ENCODE data around the gene CRADD. TPM values are rescaled to one million over a fixed set of nuclear protein-coding genes. Genes with fewer than 3 reads are reported as not detected.

The CRADD gene
- total and polyA plus RNA-seq, 4 donors, result 6.3 to 28.9 (median 16.6) TPM

GRCh38 chr12:93913845-93914244 lies 236.7 kb downstream of the CRADD start:
- no peak for ATAC-seq (ENCODE audit: insufficient read depth, low FRiP score)
- H3K4me3 ChIP-seq, result no peak overlapping the region

DNA sequence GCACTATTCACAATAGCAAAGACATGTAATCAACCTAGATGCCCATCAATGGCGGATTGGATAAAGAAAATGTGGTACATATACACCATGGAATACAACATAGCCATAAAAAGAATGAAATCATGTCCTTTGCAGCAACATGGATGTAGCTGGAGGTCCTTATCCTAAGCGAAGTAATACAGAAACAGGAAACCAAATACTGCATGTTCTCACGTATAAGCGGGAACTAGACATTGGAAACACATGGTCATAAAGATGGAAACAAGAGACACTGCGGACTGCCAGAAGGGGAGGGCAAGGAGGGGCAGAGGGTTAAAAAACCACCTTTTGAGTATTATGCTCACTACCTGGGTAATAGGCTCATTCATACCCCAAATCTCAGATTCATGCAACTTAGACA lies 237.1 kb downstream of the CRADD start:
- TF ChIP-seq, protein P1, sequence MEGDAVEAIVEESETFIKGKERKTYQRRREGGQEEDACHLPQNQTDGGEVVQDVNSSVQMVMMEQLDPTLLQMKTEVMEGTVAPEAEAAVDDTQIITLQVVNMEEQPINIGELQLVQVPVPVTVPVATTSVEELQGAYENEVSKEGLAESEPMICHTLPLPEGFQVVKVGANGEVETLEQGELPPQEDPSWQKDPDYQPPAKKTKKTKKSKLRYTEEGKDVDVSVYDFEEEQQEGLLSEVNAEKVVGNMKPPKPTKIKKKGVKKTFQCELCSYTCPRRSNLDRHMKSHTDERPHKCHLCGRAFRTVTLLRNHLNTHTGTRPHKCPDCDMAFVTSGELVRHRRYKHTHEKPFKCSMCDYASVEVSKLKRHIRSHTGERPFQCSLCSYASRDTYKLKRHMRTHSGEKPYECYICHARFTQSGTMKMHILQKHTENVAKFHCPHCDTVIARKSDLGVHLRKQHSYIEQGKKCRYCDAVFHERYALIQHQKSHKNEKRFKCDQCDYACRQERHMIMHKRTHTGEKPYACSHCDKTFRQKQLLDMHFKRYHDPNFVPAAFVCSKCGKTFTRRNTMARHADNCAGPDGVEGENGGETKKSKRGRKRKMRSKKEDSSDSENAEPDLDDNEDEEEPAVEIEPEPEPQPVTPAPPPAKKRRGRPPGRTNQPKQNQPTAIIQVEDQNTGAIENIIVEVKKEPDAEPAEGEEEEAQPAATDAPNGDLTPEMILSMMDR (IDR thresholded peaks at IDR 0.05; ENCODE audit: control extremely low read depth, extremely low read depth), result no peak
- 96% methylated on average over 5 of the region's 5 CpGs for WGBS, 2 donors
- Histone ChIP-seq H3K27ac (ENCODE audit: low read depth in 1 of 2, low read length in 1 of 2) (no peak overlapping the region), H3K9me3 (ENCODE audit: control insufficient read depth in 4 of 4, insufficient read depth in 3 of 4, low read length in 3 of 4) (no peaks in the 10 kb centered on the region), H3K4me3 (no peak overlapping the region), H3K27me3 (ENCODE audit: control insufficient read depth in 3 of 3, insufficient read depth in 3 of 3, low read length in 2 of 3) (no peaks in the 10 kb centered on the region), H3K36me3 (ENCODE audit: control insufficient read depth in 4 of 4, insufficient read depth in 4 of 4, low read length in 4 of 4) (no peaks in the 10 kb centered on the region), H3K4me1 (ENCODE audit: control insufficient read depth in 5 of 5, insufficient read depth in 5 of 5, low read length in 5 of 5) (peaks cover 0 to under 1% (median 0%) of the 10 kb centered on the region in 5 donors), H3K9ac (ENCODE audit: insufficient read depth in 1 of 2, low read length in 2 of 2) (no peak overlapping the region)
- ATAC-seq (ENCODE audit: insufficient read depth, low FRiP score) (no peak), DNase-seq (no peak)

More at GRCh38 chr12:93913845-93914244, 236.7 kb downstream of the CRADD start:
- DNase-seq, result no peak
- H3K36me3 ChIP-seq (ENCODE audit: control insufficient read depth in 4 of 4, insufficient read depth in 4 of 4, low read length in 4 of 4), result no peaks in the 10 kb centered on the region
- no peaks in the 10 kb centered on the region for H3K27me3 ChIP-seq (ENCODE audit: control insufficient read depth in 3 of 3, insufficient read depth in 3 of 3, low read length in 2 of 3)
- H3K9ac ChIP-seq (ENCODE audit: insufficient read depth in 1 of 2, low read length in 2 of 2), result no peak overlapping the region
- TF ChIP-seq, protein P1 (IDR thresholded peaks at IDR 0.05; ENCODE audit: control extremely low read depth, extremely low read depth), result no peak
- no peak overlapping the region for H3K27ac ChIP-seq (ENCODE audit: low read depth in 1 of 2, low read length in 1 of 2)
- peaks cover 0 to 3% (median 0%) of the 10 kb centered on the region in 5 donors for H3K4me1 ChIP-seq (ENCODE audit: control insufficient read depth in 5 of 5, insufficient read depth in 5 of 5, low read length in 5 of 5)
- H3K9me3 ChIP-seq (ENCODE audit: control insufficient read depth in 4 of 4, insufficient read depth in 3 of 4, low read length in 3 of 4), result no peaks in the 10 kb centered on the region

DNA sequence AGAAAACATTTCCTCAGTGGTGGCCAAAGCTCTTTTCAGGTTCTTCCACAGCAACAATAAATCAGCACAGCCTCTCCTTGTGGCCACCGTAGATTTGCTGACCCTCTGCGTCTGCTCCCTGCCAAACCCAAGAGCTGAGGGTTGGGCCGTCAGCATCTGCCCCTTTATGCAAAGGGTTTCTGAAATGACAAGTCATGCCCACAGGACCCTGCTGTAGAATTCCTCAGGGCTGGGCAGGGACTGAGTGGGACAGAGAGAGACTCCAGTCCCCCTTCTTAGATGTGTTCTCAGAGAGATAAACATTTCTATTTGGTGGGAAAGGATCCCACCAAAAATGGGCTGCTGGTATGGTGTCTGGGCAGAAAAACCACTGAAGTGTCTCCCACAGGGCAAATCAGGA lies 238.2 kb downstream of the CRADD start:
- no peak for ATAC-seq (ENCODE audit: insufficient read depth, low FRiP score)
- Histone ChIP-seq H3K36me3 (ENCODE audit: control insufficient read depth in 4 of 4, insufficient read depth in 4 of 4, low read length in 4 of 4) (no peaks in the 10 kb centered on the region), H3K4me3 (no peak overlapping the region), H3K9ac (ENCODE audit: insufficient read depth in 1 of 2, low read length in 2 of 2) (no peak overlapping the region), H3K27ac (ENCODE audit: low read depth in 1 of 2, low read length in 1 of 2) (no peak overlapping the region), H3K4me1 (ENCODE audit: control insufficient read depth in 5 of 5, insufficient read depth in 5 of 5, low read length in 5 of 5) (no peaks in the 10 kb centered on the region), H3K9me3 (ENCODE audit: control insufficient read depth in 4 of 4, insufficient read depth in 3 of 4, low read length in 3 of 4) (no peaks in the 10 kb centered on the region), H3K27me3 (ENCODE audit: control insufficient read depth in 3 of 3, insufficient read depth in 3 of 3, low read length in 2 of 3) (no peaks in the 10 kb centered on the region)
- TF ChIP-seq, protein P1 (IDR thresholded peaks at IDR 0.05; ENCODE audit: control extremely low read depth, extremely low read depth), result no peak
- DNase-seq, result no peak
- WGBS, 2 donors, result 95% methylated on average over 3 of the region's 3 CpGs

GRCh38 chr12:93916402-93916801 lies 239.2 kb downstream of the CRADD start:
- WGBS, 2 donors, result 64% methylated on average over 7 of the region's 7 CpGs
- Histone ChIP-seq H3K9me3 (ENCODE audit: control insufficient read depth in 4 of 4, insufficient read depth in 3 of 4, low read length in 3 of 4) (no peaks in the 10 kb centered on the region), H3K27me3 (ENCODE audit: control insufficient read depth in 3 of 3, insufficient read depth in 3 of 3, low read length in 2 of 3) (no peaks in the 10 kb centered on the region), H3K36me3 (ENCODE audit: control insufficient read depth in 4 of 4, insufficient read depth in 4 of 4, low read length in 4 of 4) (no peaks in the 10 kb centered on the region), H3K4me3 (no peak overlapping the region), H3K4me1 (ENCODE audit: control insufficient read depth in 5 of 5, insufficient read depth in 5 of 5, low read length in 5 of 5) (no peaks in the 10 kb centered on the region), H3K27ac (ENCODE audit: low read depth in 1 of 2, low read length in 1 of 2) (no peak overlapping the region), H3K9ac (ENCODE audit: insufficient read depth in 1 of 2, low read length in 2 of 2) (no peak overlapping the region)
- DNase-seq (peak in 1 of 3 donors; percentile 43), ATAC-seq (ENCODE audit: insufficient read depth, low FRiP score) (no peak)
- TF ChIP-seq, protein P1 (IDR thresholded peaks at IDR 0.05; ENCODE audit: control extremely low read depth, extremely low read depth), result no peak

Data from lung (tissue), 12 donors.